Dermis microvascular lymphatic vessel endothelial cell (primary cell): ENCODE measurements around the gene PLA2G4A. TPM values are rescaled to one million over a fixed set of nuclear protein-coding genes. Genes with fewer than 3 reads are reported as not detected.

Experiments used
- DNase-seq, 2 donors: peaks; one replicate each; pipeline versions ENCODE4 v3.0.0 to v3.0.0-alpha.2; 2010; ENCODE audit warnings: low read depth in 2 of 2
- total RNA-seq: library from RNA; depleted of rRNA; stranded (reverse); fragments of >200 nt; gene quantifications from 2 replicates; pipeline ENCODE4 v1.2.1, GENCODE V29; 2014

The PLA2G4A gene
- total RNA-seq: 16.2 and 24.5 TPM in 2 replicates

DNA sequence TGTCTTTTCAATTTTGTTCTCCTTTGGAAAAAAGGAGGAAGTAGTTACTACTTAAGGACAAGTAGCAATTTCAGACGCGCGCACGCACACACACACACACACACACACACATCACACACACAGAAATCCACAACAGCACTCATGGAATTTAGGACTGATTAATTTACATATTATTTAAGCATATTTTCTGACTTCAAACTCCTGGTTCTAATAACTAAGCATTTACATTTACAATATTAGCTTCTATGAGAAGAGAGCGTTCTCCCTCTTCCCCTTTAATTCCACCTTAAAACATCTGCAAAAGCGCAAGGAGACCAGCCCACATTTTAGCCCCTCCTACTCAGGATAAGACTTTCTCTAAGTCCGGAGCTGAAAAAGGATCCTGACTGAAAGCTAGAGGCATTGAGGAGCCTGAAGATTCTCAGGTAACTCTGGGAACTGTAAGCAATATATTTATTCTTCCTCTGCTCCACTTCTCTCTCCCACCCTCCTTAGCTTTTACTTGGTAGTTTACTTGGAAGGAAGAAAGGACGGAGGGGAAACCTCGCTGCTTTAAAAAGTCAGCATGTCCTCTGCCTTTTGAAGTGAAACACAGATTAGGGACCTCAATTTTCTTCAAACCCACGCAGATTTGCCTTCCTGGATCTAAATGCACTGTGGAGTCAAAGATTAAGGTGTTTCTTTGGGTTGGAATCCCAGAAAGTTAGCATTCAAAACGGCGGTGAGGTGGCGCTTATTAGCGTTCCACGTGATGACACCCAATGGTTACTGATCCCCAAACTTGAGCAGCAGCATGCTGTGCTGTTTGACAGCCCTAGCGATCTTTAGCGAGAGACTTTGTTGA lies at the start of gene PLA2G4A:
Gene PLA2G4A (plus strand): TSS at position 339 of the 844 bp plus-strand sequence. CDS start 25,406 bp downstream, outside the sequence.
- DNase-seq: peak in 1 of 2 donors; percentile 77

DNA sequence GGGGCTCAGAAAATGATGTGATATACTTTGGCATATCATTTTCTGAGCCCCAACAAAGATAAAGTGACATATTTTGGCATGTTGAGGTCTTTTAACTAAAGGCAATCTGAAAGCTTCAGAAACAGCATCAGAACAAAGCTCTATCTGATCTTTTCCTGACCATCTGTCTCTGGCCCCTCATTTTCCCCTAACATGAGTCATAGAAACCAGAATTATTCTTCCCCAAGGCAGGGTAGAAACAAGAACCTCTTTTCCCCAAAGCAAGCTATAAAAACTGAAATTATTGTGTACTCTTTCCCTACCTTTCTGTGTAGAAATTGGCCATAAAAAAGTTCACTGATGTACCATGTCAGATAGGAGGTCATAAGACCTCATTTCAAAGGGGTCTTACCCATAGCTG lies 48.7 kb upstream of the PLA2G4A start:
- no peak for DNase-seq

DNA sequence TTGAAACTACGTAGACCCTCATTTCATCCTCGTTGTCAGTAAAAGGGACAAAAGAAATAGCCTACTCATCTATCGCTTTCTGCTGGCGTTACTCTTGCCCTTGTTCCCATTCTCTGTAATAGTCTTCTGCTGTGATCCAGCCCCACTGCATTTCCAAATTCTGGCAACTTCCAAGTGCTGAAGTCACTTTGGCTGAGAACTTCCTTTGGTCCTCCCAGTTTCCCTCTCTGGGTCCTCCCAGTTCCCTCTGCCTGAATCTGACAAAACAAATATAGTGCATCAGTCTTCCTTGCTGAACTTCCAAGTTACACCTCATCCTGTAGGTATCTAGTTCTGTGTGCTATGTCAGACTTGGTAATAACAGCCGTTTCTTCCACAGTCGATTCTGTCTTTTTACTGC lies 47.0 kb upstream of the PLA2G4A start:
- DNase-seq: no peak

DNA sequence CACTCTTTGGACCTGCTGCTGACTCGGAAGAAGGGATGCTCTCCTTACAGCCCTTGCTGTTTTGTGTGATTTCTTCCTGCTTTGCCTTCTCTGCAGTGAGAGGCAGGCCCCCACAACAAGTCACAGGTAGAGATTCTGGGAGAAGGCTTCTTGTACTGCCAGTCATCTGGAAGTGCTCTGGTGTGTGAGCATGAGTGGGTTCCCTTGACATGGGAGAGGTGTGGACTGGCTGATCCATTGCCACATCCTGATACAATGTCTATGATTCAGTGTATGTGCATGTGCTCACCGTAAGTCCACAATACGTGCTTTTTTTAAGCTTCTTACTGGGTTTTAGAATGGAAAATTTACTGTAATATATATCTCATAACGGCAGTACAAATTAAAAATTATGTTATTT lies 46.0 kb upstream of the PLA2G4A start:
- no peak for DNase-seq

DNA sequence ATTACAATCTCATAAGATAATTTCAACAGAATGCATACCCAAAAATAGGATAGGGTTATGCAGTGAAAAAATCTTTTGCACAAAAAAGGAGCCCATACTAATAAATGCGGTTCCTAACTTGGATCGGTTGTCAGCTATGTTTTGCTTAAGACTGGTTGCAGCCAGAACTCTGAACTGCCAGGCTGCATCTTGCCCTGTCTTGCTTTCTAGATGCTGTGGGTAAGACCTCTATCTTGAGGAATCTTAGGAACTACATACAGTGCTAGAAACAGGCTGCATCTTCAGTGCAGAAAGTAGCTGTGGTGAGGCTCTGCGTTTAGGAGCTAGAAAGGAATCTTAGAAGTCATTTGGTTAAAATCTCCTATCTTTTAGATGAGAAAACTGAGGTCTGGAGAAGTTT lies 45.6 kb upstream of the PLA2G4A start:
- no peak for DNase-seq

DNA sequence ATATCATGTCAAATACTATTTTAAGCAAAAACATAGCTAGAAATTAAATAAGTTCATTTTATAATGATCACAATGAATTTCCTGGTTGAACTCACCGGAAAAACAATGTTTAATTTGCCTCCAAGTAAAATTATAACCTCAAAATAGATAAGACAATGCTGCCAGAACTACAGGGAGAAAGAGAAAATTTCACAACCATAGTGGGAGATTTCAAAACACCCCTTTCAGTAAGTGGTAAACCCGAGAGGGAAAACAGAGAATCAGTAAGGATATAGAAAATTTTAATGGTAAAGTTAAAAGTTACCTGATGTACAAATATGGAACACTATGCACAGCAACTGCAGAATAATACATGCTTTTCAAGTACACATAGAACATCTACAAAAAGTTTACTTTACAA lies 43.2 kb upstream of the PLA2G4A start:
- no peak for DNase-seq

DNA sequence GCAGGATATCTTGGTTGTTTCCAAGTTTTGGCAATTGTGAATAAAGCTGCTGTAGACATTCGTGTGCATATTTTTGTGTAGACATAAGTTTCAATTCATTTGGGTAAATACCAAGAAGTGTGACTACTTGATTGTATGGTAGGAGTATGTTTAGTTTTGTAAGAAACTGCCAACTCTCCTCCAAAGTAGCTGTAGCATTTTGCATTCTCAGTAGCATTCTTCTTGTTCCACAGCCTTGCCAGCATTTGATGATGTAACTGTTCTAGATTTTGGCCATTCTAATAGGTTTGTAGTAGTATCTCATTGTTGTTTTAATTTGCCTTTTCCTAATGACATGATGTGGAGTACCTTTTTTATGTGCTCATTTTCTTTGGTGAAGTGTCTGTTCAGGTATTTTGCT lies 38.6 kb upstream of the PLA2G4A start:
- no peak for DNase-seq

DNA sequence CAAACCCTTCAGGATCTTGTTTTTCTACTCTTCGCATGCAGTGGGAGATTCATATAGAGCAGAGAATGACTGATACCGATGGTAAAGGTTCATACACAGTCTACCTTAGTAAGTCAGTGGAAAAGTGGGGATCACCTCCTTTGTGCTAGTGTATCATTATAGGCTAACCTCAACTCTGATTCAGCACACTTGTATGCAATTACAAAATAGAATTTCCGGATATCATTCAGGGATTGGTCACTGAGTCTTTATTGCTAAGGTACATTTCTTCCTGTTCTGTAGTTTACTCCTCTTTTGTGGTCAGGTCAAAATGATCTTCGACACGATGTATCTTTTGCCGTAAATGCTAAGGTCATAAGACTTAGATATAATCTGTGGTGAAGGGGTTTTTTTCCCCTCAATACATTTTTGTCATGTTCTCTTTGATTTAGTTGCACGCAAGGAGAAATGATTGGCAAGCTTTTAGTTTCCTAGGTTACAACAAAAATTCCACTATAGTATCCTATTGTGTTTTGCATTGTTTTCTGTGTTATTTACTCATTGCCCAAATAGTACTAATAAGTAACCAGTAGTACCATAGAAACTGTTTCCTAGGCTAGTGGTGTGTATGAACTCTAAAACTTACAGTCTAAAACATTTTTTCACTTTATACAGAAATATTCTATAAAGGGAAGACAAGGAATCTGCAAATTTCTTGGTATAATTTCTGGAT lies 35.7 kb upstream of the PLA2G4A start:
- DNase-seq: no peak

DNA sequence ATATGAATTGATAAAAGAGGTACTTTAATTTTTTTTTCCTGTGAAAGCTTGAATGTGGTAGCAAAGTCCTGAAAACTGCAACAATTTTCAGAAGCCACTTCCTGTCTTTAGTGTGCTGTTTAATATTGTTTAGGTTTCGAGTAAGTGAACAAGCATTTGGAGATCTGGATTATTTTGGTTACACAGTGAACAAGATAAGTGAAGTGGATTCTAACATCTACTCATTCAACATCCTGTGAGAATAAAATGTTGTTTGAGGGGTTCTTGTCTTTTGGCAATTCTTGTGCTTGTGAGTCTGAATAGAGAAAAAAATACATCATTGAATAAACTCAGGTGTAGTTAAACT lies 35.2 kb upstream of the PLA2G4A start:
- DNase-seq: no peak

DNA sequence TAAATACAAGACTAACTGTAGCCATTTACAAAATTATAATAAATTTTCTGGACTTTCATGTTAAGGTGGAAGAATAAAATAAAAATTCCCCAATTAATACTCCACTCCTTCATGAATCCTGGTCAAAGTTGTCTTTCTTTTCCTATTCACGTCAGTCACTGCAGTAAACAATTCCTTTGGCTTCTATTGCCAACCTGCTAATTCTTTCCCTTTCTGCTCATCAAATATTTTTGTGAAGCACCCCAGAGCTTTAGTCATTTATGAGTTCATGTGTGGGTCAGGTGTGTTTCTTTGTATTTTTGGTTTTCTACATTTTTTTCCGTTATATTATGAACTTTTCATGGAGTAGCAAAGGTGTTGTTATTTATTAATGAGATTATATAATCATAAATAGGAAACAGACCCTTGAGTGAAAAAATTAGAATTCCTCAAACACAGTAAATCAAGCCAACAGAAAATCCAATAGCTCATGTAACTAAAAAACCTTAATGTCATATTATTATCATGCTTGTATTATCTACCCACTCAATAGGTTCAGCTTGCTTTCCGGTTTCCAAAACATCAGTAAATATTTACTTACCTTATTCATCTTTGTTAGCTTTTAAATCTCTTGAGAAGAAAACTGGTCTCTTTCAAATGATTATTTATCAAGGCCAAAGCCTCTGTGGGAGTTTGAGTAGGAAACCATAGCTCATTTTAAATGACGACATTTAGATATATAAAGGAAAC lies 29.6 kb upstream of the PLA2G4A start:
- DNase-seq: no peak

DNA sequence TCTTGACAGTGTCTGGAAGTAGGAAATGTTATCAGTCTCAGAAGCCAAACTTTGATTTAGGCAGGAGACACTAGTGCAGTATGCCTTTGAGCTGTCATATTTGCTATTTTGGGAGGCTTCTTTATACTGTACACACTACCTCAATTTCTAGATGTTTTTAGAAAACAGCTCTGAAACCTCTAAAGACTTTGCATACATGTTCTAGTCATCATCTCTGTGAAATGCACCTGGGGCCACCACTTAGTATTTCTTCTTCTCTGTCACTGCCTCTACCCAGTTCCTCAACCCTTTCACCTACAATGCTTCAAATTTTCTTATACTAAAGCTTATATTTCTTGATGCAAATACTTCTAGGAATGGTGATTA lies 29.1 kb upstream of the PLA2G4A start:
- DNase-seq: no peak

DNA sequence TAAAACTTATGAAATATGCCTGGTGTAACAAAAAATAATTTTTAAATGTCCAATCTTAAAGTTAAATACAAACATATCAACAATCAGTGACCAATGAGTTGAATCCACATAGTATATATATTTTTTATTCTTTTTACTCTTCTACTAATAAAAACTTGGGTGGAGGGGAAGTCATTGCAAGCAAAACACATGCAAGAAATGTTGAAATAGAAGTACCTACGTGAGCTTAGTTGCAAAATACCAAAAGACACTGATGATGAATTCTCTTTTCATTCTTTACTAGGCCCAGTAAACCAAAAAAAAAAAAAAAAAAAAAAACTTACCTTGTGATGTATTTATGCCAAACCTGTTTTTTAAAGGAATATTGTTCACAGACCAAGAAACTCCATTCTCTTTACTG lies 26.4 kb upstream of the PLA2G4A start:
- DNase-seq: no peak

DNA sequence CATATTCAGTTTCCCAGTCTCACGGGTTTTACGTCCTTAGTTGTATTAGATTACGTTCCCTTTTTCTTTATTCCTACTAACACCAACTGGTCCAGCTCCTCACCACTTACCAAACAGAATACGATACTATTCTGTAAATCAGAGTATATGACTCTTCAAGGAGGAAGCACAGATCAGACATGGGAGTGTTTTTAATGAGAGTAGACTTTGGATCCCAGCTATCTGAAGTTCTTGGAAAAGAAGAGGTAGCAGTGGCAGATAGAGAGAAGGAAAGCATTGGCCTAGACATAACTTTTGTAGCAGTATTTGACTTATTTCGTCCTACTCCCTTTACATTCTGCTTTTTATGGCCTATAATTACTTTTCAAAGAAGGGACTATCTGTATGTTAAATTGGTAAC lies 24.1 kb upstream of the PLA2G4A start:
- DNase-seq: no peak

DNA sequence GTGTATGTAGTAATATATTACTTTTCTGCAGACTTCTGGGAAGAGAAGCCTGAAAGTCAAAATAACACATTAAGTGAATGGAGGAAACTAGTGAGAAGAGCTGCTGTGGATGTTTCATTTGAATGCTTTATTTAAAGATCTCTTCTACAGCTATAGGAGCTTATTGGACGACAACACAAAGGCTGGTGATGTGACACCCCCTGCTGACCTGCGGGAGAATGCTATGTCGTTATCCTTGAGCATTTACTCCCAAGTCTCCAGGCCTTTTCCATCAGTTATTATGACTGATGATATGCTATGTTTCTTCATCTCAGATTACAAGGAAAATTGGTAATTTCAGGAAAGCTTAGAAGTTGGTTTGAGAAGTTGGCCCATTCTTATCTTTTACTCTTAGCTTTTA lies 22.3 kb upstream of the PLA2G4A start:
- DNase-seq: peak; percentile 28 to 66

DNA sequence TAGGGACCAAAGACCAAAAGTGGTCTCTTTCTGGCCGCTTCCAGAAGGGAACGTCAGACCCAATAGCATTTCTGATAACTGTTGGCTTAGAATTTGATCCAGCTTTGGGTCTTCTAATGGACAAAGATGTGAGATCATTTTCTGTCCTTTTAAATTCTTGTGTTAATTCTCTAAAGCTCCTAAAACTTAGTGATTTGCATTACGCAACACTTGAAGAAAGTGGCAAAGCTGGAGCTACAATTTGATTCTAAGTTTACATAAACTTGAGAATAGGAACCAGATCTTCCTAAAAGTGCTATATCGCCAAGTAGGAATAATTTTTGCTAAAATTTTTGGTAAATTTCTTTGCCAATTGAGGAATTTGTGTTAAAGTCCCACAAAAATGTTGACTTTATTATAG lies 21.6 kb upstream of the PLA2G4A start:
- DNase-seq: no peak

DNA sequence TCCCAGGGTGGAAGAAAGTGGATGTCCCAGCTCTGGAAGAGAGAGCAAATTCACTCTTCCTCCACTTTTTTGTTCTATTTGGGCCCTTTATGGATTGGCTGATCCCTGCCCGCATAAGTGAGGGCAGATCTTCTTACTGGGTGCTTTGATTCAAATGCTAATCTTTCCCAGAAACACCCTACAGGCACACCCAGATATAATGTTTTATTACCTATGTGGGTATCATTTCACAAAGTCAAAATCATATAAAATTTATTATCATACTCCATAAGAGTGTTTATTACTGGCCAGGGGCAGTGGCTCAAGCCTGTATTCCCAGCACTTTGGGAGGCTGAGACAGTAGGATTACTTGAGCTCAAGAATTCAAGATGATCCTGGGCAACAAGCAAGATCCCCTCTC lies 16.9 kb upstream of the PLA2G4A start:
- no peak for DNase-seq

DNA sequence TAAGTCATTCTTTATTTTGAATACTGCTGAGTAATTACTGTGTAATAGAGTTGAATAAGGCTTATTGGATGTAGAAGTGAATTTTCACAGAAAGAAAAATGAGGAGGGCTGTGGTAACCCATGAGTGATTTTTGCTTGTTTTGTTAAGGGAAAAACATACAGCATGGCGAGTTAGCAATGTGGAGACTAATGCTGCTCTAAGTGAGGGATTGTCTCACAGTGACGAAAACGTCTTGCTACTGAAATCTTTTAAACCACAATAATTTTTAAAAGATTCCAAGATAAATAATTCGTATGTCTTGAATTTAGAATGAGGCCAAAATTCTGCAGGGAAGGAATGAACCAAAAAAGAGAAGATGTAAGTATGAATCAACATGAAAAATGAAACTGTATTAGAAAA lies 16.2 kb upstream of the PLA2G4A start:
- no peak for DNase-seq

DNA sequence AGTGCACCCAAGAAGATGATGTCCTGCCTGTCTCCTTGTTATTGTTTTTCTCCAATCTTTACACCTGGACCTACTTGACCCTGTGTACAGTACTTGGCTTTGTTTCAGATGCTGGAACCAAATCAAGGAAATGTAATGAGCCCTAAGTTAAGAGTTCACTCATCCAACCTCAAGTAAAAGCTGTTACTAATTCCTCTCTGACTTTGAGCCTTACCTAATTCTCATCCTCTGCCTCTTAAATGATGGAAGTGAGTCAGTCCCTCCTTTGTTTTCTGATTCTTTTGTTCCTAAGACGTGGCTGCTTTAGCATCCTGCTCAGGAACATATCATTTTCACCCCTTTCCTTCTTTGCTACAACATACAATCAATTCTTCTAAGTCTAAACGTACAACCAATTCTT lies 15.3 kb upstream of the PLA2G4A start:
- DNase-seq: peak in 1 of 2 donors; percentile 50

DNA sequence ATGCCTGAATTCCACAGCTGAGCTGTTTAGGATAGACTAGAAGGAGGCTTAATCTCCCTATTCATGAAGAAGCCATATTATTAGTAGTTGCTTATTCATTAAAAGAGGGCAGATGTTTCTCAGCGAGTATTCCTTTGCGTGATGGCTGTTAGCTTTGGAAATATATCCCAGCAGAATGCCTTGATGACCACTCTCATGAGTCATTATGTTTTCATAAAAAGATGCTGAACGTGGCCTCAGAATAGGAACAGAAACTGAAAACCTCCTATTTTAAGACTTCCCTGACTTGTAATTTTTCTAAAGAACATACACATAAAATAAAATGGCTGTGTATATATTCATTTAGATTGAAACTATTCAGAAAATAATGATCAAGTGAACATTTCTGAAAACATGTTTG lies 9.6 kb upstream of the PLA2G4A start:
- DNase-seq: peak in 1 of 2 donors; percentile 35

DNA sequence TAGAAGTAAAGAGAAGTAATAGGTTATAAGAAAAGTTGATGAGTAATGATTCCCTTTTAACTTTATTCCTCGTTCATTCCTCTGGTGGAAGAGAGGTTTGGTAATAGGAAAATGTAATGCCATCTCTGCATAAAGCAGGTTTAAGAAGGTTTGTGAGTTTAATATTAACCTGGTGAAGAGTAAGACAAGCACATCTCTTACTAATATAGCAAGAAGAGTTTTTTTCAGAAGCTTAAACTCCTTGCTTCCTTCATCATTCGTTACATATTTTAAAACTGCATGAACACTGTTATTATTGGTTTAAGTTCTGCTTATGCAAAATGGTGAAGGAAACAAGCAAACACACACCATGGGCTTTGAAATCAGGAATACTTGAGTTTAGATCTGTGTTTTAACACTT lies 9.2 kb upstream of the PLA2G4A start:
- no peak for DNase-seq

DNA sequence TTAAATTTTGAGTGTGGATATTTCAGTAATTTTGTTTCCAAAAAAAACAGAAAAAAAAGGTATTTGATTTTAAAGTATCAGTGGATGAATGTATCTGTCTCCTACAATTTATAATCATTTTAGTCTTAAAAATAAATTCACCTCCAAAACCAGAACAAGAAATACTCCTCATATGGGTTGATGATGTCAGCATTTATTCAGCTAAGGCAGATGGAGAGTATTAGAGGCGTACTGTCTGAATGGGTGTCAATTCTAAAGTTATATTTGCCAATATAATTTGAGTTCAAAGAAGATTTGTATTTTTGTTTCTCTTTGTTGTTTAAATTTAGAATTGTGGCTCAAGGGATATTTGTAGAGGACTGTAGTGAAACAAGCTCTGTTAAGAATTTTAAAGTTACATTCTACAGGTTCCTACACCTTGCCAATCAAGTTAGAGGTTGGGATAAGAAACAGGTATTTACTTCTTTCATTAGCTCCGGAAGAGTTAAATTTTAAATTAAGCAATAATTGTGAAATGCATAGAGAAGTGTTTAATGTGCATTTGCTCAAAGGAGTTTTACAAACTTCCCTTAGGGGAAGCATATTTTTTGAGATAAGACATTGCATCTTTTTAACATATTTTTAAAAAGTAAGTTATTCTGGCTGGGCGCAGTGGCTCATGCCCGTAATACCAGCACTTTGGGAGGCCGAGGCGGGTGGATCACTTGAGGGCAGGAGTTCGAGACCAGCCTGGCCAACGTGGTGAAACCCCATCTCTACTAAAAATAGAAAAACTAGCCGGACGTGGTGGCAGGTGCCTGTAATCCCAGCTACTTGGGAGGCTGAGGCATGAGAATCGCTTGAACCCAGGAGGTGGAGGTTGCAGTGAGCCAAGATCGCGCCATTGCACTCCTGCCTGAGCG lies 1.2 kb downstream of the PLA2G4A start:
- DNase-seq: no peak
